Activated CD8-positive, alpha-beta memory T cell treated with anti-CD3 and anti-CD28 coated beads, Interleukin-2, amount 50 U/mL, for 1 hour (primary cell): Measurements from ENCODE around the gene IGLON5.

ENCODE experiments used
- DNase-seq: peaks from one replicate; pipeline ENCODE4 v3.0.0-alpha.2; 2020; ENCODE audit errors: extremely low read depth

The IGLON5 gene

DNA sequence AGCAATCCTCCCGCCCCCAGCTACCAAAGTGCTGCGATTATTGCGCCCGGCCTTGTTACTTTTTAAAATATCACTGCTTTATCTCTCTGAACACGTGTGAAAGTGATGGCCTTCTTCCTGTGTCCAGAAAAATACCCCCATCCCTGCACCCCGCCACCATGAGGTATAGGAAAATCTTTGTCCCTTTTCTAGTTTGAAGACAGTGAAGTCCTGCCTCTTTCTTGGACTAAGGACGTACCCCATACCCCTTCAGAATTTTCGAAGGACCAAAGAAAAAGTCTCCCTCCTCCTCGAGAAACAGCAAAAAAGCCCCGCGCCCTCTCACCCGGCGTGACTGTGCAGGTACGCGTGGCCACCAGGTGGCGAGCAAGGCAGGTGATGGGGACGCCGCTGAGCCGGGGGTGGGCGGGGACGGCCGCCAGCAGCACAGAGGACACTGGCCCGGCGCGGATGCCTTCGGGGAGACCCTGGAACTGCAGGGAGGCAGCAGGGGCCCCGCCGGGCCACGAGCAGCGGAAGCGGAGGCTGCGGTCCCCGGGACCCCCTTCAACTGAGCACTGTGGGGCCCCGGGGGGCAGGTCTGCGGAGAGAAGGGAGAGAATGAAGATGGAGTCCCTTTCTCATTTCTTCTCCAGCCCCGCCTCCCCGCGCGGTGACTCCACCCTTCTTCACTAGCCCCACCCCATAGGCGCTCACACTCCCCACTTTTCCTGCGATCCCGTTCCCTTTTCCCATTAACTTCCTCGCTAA, 27.3 kb downstream of the IGLON5 start:
- peak; percentile 54 for DNase-seq

DNA sequence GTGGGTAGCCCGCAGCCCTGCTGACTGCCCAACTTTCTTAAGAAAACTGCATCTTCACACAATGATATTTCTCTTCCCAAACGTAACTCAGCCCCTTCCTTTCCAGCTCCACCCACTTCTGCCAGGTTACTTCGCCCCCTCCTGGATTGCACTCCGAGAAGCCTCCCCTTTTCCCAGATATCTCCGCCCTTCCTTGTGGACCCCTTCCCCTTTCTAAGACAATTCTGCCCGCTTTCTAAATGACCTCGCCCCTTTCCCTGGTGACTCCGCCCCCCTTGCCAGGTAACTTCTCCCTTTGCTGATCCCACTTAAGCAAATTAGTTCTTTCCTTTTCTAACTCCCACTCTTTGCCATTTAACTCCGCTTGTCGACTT, 27.9 kb downstream of the IGLON5 start:
- DNase-seq = no peak

DNA sequence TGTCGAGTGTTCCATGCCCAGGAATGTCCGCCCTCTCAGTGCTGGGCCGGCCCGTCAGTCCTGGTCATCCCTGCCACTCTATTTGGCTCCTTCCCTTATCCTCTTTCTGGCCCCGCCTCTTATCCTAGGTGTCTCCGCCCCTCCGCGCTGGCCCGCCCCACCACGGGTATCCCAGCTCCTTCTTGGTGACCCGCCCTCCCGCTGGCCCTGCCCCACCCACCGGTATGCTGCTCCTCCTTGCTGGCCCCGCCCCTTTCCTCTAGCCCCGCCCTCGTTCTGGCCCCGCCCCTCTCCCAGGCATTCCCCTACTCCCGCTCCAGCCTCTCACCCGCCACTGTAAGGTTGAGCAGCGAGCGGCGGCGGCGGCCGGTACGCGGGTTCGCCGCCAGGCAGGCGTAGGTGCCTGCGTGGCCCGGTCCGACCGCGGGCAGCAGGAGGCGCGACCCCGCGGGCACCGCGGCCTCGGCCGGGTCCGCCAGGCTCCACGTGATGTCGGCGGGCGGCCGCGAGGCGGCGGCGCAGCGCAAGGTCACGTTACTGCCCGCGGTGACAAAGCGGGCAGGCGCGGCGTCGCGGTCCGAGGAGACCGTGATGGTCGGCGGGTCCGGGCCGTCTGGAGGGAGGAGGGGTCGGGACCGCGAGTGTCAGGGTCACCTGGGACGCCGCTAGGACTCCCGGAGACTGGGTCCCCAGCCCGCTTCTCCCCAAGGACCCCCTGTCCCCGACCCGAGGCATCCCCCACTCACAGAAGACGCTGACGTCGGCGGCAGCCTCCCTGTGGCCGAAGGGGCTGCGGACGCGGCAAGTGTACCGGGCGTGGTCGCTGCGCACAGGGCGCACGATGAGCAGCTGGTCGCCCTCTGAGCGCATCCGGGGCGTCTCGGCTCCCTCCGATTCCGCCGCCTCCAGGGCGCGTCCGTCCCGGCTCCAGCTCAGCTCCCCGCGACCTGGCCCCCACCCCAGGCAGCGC, 28.5 kb downstream of the IGLON5 start:
- peak; percentile 52 for DNase-seq

DNA sequence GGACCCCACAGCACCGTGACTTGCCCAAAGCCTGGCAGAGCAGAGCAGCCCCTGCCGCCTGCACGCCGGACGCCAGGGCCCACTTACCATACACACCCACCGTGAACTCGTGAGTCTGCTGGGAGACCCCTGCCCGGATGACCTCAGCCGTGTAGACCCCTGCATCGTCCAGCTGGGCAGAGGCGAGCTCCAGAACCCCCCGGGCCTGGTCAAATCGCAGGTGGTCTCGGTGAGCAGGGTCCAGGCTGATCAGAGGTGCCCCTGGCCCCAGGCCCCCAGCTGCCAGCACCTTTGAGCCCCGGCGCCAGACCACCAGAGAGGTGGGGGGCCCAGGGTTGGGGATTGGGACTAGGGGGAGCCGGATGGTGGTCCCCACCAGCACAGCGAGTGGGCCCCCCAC, 29.6 kb downstream of the IGLON5 start:
- no peak for DNase-seq

DNA sequence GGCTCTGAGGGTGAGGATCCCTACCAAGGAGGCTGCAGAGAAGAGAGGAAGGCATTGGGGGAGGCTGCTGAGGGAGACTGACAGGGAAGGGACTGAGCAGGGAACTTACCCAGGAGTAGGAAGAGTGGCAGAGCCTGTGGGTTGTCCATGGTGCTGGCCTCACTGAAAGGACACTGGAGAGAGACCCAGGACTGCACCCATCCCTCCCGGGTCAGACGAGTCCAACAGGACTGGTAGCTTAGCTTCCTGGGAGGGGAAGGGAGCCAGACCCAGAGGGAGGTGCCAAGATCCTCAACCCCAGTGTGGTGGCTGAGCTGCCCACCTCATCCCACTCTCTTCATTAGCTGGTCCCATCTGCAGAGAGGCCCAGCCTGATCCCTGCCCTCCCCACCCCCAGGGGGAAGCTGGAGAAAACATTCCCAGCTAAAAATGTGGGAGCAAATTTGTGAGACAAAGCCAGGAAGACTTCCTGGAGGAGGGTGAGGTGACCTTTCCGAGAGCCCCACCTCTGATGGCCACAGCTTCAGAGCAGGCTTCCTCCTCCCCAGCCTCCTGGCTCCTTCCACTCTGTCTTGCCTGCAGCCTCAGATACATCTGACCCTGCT, 30.6 kb downstream of the IGLON5 start, which contains the start of gene VSIG10L:
VSIG10L (minus strand) TSS at position 164 of the 605 bp plus-strand sequence; CDS start at position 149, 15 bp downstream.
- no peak for DNase-seq

DNA sequence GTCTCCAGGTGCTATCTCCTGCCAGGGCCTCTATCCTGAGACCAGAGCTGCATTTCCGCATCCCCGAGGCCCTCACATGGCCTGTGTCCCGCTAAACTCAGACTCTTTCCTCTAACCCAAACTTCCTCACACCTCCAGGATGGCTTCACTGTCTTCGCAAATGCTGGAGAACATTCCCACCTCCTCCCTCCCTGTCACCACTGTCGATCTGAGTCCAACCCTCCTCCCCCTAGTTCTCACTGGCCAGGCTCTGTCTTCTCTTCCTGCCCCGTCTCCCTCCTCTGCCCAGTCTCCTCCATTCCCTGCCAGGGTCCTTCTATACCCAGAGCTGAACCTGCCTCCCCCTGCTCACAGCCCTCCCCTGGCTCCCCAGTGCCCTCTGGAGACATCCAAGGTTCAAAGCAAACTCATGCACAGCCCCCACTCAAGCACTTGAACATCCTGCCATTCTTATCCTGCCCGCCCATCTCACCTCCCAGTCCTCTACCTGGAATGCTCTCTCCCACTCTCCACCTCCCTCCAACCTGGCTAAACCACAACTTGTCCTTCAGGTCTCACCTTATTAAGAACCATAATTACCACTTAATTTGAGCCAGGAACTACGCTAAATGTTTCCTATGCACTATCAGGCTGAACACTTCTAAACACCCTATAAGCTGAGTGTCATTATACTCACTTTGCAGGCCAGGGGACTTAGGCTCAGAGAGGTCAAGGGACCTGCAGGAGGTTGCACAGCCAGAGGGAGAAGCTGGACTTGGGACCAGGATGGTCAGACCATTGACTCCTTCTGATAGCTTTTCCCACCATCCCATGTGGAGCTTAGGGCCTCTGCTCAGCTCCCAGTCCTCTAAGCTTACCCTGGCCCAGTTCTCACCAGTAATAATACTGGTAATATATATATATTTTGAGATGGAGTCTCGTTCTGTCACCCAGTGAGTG, 31.5 kb downstream of the IGLON5 start:
- DNase-seq = no peak

DNA sequence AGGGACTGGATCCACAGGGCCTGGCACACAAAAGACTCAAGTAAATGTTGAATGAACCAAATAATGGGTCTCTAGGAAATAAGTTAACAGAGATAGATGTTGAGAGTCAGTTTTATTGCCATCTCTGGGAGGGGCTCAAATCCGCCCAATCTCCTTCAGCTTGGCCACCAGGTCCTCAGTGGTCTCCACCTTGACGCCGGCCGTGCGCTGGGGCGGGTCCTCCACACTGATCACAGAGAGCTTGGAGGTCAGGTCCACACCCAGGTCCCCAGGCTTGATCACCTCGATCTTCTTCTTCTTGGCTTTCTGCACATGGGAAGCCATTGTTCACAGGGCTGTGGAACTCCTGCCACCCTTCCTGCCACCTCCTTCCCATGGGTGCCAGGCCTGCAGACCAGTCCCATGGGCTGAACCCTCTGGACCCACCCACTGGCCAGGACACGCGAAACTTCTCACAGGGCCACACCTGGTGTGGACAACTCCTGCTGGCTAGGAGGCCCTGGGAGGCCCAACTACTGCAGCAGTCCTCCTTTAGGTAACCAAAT, 33.7 kb downstream of the IGLON5 start:
- no peak for DNase-seq

DNA sequence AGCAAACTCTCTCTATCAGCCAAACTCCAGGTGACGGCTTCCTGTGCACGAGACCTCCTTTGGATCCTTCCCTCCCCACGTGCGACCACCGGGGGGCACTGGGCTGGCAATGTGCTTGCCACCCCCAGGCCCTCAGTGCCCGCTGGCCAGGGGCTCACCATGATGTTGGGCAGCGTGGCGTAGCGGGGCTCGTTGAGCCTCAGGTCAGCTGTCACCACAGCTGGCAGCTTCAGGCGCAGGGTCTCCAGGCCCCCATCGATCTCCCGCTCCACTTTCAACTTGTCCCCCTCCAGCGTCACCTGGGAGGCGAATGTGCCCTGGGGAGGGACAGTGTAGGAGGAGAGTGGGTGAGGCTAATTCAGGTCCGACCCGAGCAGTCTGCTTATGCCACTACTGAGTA, 35.3 kb downstream of the IGLON5 start:
- DNase-seq = no peak

DNA sequence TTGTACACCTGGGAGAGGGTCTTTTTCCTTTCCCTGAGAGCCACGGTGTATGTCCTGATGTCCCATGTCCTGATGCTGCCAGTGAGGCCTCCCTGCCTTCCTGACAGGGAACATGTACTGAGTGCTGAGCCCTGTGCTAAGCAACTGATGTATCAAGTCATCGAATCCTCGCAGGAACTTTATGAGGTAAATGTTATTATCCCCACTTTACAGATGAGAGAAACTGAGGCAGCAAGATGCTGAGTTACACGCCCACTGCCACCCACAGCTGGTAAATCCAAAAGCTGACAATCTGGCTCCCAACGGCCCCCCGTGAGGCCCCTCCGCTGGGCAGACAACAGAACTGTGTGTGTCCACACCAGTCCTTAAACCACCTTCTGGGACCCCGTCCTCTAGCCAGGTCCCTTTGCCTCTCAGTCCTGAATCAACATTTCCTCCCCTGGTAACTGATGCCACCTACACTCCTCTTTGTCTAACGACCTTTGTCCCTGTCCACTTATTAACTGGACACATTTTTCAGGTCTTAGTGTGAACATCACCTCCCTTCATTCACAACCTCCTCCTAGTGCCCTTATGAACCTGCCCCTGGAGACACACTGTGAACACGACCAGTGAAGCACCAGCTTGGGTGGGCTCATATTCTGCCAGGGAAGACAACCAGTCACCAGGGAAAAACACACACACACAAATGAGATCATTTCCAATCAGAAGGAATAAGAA, 35.9 kb downstream of the IGLON5 start:
- no peak for DNase-seq

DNA sequence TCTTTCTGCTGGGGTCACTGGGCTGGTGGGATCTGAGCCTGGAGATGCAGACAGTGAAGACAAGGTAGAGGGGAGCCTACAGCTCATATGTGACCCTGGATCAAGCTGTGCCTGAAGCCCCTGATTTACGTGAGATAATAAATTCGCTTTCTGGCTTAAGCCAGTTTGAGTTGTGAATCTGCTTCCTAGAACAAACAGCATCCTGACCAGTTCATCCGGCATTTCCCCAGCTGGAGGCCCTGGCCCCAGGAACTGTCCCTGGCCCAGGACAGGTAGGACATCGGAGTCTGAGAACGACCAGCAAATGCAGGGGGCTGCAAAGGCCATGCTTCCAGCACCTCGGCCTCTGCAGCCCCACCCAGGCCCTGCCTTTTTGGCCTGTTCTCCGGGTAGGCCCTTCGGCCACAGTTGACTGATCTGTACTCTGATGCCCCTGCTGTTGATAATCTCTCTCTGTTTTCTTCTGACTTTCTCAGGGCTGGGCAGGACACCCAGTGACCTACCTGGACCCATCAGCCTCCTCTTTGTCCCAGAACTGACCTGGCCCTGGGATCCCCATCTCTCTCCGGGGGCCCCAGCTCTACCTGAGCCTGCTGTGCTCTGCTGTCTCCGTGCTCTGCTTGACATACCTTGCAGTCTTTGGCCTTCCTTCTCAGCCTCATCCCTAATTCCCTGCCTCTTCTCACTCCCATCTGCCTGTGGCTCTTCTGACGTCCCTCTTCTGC, 40.0 kb downstream of the IGLON5 start:
- no peak for DNase-seq

DNA sequence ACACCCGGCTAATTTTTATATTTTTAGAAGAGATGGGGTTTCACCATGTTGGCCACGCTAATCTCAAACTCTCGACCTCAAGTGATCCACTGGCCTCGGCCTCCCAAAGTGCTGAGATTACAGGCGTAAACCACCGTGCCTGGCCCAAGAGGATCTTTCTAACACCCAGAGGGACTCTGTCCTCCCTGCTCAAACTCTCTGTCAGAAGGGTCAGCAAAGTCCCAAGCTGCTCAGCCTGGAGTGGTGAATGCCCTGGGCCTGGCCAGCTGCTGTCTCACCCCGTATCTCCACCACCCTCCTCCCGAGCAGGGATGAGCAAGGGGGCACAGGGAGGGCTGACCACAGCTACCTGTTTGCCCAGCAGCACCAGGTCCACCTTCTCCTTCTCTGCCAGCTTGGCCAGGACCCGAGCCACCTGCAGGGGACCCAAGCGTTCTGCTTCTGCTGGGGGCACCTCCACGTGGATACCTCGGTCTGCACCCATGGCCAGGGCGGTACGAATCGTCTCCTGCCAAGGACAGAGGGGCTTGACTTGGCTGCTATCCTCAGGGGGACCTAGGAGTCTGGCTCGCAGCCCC, 41.4 kb downstream of the IGLON5 start:
- no peak for DNase-seq

DNA sequence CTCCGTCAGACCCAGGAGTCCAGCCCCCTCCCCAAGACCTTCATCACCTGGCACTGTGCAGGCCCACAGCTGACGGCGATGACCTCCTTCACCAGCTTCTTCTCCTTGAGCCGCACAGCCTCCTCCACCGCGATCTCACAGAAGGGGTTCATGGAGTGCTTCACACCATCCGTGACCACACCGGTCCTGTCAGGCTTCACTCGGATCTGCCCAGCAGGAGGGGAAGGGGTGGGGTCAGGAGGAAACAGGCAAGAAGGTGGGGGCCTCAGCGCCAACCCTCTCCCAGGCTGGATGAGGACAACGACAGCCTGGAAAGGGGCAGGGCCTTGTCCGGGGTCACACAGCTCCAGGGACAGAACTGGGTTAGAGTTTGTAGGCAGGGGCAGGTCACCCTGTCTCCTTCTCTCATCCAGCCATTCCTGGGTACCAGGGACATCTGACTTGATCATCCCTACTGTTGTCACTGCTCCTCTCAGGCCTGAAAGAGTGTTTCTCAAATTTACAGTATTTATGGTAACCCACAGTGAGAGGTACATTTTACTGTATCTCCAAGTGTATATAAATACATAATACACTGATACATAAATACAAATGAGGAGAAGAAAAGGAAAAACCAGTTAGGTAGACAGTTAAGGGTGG, 42.8 kb downstream of the IGLON5 start:
- DNase-seq = no peak

DNA sequence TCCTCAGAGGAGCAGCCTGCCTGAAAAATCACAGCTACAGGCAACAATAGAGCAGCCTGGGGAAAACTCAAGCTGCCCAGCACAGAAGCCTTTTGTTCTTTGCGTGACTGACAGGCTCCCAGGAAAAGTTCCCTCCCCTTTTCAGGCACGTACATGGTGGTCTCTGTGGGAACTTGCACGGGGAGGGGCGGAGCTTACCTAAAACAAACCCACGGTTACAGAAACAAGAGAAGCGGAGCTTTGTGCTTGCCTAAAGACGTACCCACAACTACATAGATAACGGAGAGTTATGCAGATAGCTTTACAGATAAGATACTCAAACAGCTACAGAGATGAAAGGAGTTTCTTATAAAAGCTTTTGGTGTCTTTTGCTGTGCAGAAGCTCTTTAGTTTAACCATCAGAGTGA, 43.3 kb downstream of the IGLON5 start:
- no peak for DNase-seq

DNA sequence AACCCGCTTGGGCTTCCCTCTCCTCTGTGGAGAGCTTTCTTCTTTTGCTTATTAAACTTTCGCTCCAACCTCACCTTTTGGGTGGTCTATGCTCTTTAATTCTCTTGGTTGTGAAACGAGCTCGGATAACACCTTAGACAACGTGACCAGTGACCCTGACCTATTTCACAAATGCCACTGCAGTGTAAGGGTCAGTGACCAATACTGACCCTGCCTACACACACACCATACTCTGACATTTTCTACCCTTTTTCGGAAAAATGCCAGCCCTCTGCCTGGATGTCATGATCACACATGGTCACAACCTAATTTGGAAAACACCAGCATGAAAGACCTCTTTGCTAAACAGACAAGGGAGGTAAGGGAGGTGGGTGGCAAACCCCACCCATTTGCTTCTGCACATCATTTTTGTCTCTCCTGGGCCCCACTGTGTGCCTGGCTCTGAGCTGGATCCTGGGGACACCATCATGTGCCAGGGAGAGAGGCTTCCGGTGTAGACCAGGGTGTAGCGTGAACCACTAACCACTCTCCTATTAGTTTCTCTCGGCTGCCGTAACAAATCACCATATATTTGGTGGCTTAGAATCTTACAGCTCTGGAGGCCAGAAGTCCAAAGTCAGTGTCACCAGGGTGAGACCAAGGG, 44.8 kb downstream of the IGLON5 start:
- no peak for DNase-seq

DNA sequence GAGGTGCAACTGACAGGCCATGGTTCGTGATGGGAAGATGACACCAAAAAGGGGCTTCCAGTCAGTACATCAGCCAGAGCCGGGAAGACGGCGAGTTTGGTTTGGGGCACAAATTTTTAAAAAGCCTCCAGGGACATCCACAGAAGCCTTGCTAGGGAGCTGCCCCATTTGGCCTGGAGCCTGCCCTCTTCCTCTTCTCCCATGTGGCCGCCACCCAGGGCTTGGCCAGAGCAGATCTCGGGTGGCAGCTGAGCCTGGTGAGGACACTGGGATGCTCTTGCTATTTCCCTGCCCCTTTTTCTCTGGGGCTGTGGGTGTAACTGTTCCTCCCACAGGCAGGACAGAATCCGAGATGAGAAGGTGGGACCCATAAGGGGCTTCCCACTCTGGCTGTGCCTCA, 46.5 kb downstream of the IGLON5 start:
- DNase-seq = no peak

DNA sequence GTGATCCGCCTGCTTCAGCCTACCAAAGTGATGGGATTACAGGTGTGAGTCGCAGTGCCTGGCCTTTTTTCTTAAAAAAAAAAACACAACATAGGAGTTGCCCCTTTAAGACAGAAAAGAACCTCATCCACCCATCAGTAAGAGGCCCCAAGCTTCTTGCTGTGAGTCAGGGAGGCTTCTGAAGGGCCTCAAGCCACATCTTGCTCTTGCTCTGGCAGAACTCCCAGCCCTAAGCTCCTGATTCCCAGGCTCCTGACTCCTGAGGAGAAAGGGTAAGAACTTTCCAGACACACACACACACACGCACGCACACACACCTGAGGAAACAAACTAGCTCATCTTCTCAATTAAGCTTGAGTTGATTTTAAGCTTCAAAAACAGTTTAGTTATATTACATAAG, 47.9 kb downstream of the IGLON5 start:
- DNase-seq = no peak

DNA sequence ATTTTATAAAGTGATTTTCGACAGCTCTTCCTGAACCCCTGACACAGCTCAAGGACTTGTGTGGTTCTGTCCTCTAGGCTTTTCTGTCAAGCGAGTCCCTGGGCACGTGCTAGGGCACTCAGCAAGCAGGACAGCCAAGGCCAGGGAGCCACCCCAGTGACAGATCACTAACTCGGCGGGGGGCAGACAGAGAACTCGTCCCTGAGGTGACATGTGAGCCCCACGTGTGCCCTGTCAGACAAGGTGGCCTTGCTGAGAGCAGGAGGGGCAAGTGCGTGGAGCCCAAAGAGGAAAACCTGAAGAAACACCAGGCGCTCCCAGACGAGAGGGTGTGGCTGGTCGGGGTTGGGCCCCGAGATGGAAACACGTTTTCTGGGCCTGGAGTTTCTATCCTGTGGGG, 49.8 kb downstream of the IGLON5 start:
- no peak for DNase-seq
